GM19193 (cell line): Measurements from ENCODE around the gene FGF3.

Experiments used
- POLR2A ChIP-seq: IDR thresholded peaks from 4 replicates; pipeline ENCODE4 v1.6.1; 2011; ENCODE audit not compliant: insufficient read depth, insufficient read length; ENCODE audit errors: extremely low read depth

FGF3 gene

DNA sequence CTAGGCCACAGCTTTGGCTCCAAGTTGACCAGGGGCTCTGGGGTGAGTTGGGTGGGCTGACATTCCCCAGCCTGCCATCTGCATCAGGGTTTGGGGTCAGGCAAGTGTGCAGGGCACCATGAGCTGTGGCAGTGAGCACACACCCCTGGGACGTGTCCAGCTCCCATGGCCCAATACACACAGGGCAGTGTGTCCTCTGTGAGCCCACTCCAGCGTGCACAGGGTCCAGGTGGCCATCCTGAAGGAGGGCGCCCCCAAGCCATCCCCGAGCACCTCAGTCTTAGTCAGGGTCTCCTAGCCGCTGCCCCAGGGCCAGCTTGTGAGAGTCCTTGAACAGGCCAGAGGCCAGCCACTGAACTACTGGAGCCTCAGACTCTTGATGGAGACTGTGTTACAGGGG, 1.2 kb upstream of the FGF3 start:
- TF ChIP-seq POLR2A: no peak

DNA sequence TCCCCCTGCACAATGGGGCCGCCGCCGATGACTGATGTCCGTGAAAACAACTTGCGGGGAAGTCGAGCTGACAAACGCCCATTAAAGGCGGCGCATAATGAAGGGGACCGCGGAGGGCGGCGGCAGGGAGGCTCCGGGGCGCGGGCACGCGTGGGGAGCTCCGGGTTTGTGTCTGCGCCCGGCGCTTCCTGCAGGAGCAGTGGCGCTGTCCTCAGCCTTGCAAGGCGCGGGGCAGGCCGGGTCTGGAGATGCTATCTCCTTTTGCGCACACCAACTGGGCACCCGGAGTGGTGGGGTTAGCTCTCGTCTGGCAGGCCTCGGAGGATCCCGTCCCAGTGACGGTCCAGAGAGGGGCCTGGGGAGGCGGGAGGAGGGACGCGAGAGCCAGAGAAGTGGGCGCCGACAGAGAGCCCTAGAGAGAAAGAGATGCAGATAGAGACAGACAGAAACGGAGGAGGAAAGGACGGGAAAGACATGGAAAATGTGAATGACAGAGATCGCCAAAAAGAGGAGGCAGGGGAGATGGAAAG, 390 bp upstream of the FGF3 start:
- no peak for TF ChIP-seq POLR2A

DNA sequence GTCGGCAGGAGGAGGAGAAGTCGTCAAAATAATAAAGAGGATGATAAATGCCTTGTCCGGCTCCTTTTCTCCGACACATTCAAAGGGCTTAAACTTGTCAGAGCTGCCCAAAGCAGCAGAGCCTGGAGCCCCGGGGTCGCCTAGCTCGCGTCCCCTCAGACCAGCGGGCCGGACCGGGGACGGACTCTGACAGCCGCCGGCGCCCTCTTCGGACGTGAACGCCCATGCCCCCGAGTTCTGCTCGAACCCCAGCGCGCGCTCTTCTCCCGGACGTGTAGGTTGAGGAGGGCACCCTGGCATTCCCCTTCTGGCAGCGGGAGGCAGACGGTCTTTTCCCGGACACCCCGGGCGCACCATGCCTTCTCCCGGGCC, 999 bp downstream of the FGF3 start:
- no peak for TF ChIP-seq POLR2A

DNA sequence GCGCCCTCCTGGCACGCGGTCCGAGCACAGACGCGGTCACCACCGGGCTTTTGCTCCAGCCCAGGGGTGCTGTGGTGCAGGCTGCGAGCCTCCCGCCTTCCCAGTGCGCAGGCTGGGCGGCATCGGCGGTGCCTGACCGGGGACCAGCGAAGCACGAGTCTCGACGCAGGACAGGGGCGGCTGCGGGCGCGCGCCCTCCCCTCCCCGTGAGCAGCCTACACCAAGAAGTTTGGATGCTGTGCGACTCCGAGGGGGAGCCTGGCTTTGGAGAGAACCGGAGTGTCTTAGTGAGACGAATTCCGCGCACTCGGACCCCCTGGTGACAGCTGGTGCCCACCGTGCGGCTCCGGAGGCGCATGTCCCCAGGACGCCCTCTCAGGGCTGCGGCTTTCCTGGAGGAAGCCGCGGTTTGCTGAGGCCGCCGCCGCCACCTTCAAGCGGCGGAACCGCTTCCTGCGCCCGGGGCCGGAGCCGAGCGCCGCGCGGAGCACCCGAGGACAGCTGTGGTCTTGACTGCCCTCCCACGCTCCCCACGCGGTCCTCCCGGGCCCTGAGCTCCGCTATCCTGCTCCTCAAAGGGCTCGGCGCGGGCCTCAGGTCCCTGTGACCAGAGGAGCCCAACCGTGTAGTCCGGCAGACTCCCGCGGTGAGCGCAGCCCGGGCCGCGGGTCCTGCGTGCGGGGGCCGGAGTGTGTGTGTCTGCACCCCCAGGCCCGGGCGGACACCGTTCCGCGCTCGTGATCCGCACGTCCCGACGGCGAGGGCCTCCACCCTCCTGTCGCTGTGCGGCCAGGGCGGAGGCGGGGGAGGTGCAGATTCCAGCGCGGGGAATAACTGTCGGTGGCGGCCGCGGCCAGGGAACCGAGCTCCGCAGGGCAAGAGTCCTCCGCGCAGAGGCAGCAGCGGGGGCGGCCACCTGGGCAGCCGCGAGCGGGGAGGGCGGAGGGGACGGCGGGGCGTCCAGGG, 1.7 kb downstream of the FGF3 start:
- no peak for TF ChIP-seq POLR2A

DNA sequence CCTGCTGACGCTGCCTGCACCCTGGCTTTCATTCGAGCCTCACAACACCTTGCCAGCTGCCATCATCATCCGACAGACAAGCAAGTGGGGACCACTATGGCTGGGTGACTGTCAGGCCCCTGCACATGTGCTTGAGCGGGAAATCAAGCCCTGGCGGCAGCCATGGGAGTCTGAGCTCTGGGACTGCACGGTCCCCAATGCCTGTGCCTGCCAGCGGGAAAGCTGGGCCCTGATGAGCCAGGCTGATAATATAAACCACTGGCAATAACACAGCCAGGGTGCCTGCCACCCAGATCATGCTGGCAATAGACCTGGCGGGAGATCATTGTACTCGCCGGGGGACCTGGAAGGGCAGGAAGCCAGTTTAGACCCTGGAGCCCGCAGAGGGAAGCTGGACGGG, 2.5 kb downstream of the FGF3 start:
- TF ChIP-seq POLR2A: no peak

DNA sequence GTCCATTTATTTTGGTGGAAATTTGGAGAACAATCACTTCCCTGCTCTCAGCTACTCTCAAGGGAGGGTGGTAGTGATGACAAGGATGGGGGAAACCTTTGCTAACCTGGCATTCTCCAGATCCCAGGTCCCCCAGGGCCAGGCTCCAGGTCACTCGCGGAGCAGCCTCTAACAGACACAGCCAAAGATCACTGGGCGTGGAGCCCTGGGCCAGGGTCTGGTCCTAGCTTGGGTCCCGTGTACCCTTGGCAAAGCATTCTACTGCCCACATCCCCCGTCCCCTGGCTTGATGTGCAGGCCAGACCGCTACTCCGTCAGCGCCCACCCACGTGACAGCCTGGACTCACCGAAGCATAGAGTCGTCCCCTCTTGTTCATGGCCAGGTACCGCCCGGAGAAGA, 3.2 kb downstream of the FGF3 start:
- TF ChIP-seq POLR2A: no peak

DNA sequence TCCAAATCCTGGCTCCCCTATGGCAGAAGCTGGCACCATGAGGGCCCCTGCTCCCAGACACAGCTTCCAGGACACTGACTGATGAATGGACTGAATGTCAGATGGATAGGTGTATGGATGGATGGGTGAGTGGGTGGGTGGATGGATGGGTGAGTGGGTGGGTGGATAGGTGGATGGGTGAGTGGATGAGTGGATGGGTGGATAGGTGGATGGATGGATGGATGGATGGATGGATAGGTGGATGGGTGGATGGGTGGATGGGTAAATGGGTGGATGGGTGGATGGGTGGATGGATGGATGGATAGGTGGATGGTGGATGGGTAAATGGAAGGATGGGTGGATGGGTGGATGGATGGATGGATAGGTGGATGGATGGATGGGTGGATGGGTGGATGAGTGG, 4.3 kb downstream of the FGF3 start:
- TF ChIP-seq POLR2A: no peak

DNA sequence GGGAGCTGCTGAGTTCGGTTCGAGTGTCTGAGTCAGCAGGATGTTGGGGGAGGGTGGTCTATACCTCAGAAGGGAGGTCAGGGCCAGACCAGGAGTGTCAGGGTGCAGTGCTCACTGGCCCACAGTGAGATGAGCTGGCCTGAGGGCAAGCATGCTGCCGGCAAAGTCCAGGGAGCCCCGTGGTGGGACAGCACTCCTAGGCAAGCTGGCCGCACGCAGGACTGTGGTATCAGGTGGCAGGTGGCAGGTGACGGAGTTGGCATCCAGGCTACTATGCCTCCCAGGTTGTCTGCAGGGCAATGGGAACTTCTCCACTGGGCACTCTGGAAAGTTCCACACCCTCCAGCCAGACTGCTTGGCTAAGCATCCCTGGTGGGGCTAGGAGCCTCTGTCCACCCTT, 4.8 kb downstream of the FGF3 start:
- TF ChIP-seq POLR2A: no peak

DNA sequence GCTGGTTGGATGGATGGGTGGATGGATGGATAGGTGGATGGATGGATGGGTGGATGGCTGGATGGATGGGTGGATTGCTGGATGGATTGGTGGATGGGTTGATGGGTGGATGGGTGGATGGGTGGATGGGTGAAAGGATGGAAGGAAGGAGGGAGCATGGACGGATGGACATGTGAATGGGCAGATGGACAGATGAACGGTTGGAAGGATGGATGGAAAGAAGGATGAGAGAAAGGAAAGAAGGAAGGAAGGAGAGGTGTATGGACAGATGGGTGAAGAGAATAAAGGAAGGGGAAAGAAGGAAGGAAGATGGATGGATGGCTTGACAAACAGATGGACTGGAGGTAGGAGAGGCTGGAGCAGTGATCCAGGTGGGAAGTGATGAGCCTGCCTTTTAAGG, 5.4 kb downstream of the FGF3 start:
- TF ChIP-seq POLR2A: no peak

DNA sequence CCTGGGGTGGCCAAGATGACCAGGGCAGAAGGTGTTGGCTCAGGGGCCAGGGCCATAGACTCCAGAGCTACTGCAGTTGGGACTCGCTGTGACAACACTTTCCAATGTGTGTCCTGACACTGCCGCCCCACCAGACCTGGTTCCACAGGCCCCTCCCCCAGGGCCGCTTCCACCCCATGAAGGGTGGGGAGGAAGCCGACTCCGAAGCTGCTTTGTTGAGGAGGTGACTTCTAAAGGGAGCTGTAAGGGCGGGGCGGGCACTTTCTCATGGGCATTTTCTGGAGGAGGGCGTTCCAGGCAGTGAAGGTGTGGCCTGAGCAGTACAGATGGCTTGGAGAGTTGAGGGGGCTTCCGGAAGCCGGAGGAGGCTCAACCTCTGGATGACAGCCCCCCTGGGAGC, 6.3 kb downstream of the FGF3 start:
- TF ChIP-seq POLR2A: no peak

DNA sequence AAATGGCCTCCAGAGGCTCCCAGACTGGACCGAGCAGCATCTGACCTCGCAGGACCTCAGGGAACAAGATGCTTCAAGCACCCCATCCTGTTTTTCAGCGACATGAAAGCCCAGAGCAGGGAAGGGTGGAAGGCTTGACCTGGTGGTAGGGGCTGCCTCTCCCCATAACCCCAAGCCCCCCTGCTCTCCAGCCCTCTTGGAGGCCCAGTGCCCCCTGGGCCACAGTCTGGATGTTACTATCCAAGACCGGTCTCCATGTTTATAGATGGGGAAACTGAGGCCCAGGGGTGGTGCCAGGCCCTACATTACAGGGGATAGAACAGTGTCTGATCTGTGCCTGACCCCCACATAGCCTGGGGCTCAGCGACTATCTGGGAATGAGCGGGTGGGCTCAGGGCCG, 7.0 kb downstream of the FGF3 start:
- no peak for TF ChIP-seq POLR2A

DNA sequence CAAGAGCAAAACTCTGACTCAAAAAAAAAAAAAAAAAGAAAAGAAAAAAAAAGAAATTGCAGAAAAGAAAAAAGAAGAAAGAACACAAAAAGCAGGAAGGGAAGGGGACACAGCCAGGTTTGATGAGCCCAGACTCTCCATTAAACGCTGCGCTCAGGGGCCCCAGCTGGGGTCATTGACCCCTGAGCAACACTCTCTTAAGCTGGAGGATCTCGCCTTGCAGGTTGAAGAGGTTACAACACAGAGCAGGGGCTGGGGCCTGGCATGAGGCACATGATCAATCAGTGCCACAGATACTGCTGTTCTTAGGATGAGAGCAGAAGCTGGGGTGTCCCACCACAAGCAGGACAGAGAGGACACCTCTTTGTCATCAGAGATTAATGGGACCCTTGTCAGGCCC, 7.8 kb downstream of the FGF3 start:
- TF ChIP-seq POLR2A: no peak

DNA sequence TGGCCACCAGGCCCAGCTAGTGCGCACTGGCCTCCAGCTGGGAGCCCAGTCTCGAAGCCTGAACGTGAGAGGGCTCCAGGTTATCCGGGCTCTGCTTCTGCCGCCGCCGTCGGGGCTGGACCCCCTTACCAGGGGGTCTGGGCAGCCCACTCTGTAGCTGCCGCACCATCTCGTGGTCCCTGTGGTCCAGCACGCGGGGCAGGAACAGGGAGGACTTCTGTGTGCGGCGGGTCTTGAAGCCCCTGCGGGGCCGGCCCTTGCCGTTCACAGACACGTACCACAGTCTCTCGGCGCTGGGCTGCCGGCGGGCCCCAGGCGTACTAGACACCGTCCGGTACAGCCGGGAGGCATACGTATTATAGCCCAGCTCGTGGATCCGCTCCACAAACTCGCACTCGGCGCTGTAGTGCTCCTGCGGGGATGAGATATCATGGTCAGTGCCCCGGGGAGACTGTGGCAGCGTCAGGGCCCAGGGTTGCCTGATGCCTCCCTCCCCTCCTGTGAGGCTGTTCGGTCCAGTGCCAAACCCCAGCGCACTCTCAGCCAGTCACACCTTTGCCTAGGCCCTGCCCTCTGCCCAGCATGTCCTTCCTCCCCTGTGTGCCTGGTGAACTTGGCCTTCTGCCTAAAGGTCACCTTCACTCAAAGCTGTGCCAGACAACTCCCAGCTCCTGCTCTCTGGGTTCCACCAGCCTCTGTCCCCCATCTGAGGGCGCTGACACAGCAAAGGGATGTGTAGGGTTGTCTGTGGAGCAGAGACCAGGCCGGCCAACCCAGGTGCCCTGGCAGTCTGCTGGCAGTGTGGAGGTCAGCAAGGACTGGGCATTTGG, 8.7 kb downstream of the FGF3 start:
- TF ChIP-seq POLR2A: no peak

DNA sequence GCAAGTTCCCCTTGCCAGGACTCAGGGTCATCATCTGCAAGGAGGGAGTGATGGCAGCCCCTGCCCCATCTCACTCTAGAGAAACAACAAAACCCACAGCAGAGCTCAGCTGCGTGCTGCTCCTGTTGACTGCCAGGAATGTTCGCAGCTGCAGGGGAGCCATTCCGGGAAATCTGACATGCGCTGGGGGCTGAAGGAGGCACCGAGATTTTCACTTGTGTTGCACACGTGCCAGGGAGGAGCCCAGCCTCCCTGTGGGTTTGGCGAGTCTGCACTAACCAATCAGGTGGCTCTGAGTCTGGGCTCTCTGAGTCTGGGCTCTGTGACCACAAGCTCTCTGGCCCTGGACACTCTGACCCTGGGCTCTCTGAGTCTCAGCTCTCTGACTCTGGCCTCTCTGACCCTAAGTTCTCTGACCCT, 10.5 kb downstream of the FGF3 start:
- no peak for TF ChIP-seq POLR2A

DNA sequence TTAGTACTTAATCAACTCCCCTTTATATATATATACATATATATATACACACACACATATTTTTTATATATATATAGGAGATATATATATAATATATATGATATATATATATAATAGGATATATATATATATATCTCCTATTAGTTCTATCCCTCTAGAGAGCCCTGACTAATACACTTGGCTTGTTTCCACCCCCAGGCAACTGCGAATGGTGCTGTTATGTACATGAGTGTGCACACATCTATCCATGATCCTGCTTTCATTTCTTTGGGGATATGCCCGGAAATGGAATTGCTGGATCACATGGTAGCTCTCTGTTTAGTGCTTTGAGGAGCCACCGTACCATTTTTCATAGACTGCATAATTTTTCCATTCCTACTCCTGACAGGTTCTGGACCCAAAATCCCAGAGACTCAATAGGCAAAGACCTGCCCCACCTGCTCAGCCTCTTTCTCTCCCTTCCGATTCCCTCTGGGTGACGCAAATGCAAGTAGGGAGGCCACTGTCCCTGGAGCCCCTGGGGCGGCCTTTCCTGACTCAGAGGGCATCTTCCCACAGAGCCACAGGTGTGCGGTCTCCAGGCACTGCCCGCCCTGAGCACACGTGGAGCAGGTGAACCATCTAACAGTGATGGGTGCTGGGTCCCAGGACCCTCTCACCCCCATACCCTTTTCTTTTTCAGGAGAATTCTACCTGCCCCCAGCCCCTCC, 12.0 kb downstream of the FGF3 start:
- no peak for TF ChIP-seq POLR2A
